GM18951 (cell line): ENCODE measurements around the gene RPL29.
A peak's percentile ranks its signal among the peaks of the same experiment; 100 is the strongest.
"Not testable (repeated sequence)": the region's sequence is repeated elsewhere in the genome, so short reads cannot be mapped to it uniquely, and the experiment has no call there.

Source experiments
- POLR2A ChIP-seq: IDR thresholded peaks from 4 replicates; pipeline ENCODE4 v1.6.1; 2011; ENCODE audit warnings: mild to moderate bottlenecking; ENCODE audit not compliant: insufficient read length, insufficient read depth; ENCODE audit errors: extremely low read depth
- in situ Hi-C: fragments of 300-500 bp; cut with MboI; formaldehyde crosslinking; loops from one replicate; pipeline ENCODE4 v1.12.0; 2022; ENCODE audit warnings: low sequenced_read_pairs, mixed read lengths, inconsistent platforms; ENCODE audit not compliant: unreplicated experiment

The RPL29 gene

GRCh38 chr3:51992017-51992682 lies 3.5 kb downstream of the RPL29 start:
- in situ Hi-C loops, result no loop called here
- peak; percentile 27 for TF ChIP-seq POLR2A

- in situ Hi-C loops, result not testable (repeated sequence)
These were observed 5.2 kb downstream of the RPL29 start for GRCh38 chr3:51990501-51990971.

- peak; percentile 31 for TF ChIP-seq POLR2A
- in situ Hi-C loops, result no loop called here
These were observed 7.2 kb downstream of the RPL29 start for GRCh38 chr3:51988286-51989146.

- TF ChIP-seq POLR2A, result no peak
- in situ Hi-C loops, result no loop called here
These were observed 8.1 kb downstream of the RPL29 start for GRCh38 chr3:51987568-51987967.

- TF ChIP-seq POLR2A, result no peak
- in situ Hi-C loops, result no loop called here
These were observed 9.4 kb downstream of the RPL29 start for GRCh38 chr3:51986010-51986947.

- in situ Hi-C loops, result no loop called here
- TF ChIP-seq POLR2A, result no peak
These were observed 10.6 kb downstream of the RPL29 start for GRCh38 chr3:51985063-51985462.

GRCh38 chr3:51984269-51984647 lies 11.4 kb downstream of the RPL29 start:
- no peak for TF ChIP-seq POLR2A
- in situ Hi-C loops, result no loop called here

GRCh38 chr3:51983578-51984268 lies 12.0 kb downstream of the RPL29 start:
- in situ Hi-C loops, result no loop called here
- no peak for TF ChIP-seq POLR2A

GRCh38 chr3:51982838-51983577 lies 12.7 kb downstream of the RPL29 start, which contains the start of gene ACY1:
TSS of gene ACY1 (plus strand) at chr3:51983535. CDS start at chr3:51984065, 530 bp downstream.
- peak; percentile 81 for TF ChIP-seq POLR2A
- in situ Hi-C loops, result no loop called here

- TF ChIP-seq POLR2A, result no peak
These were observed 13.3 kb downstream of the RPL29 start for GRCh38 chr3:51982352-51982837.

GRCh38 chr3:51980253-51980652 lies 15.4 kb downstream of the RPL29 start:
- in situ Hi-C loops, result no loop called here

More at GRCh38 chr3:51982352-51982837, 13.3 kb downstream of the RPL29 start:
- in situ Hi-C loops, result no loop called here

GRCh38 chr3:51978143-51978502 lies 17.6 kb downstream of the RPL29 start:
- in situ Hi-C loops, result no loop called here

More at GRCh38 chr3:51980253-51980652, 15.4 kb downstream of the RPL29 start:
- TF ChIP-seq POLR2A, result no peak

More at GRCh38 chr3:51978143-51978502, 17.6 kb downstream of the RPL29 start:
- no peak for TF ChIP-seq POLR2A
